H9 (cell line): ENCODE measurements around the gene ADH1B. TPM values are rescaled to one million over a fixed set of nuclear protein-coding genes. Genes with fewer than 3 reads are reported as not detected.

Experiments used
- DNase-seq: peaks from one replicate; pipeline ENCODE4 v3.0.0-alpha.2; 2017
- H2AFZ ChIP-seq: one replicate; pipeline ENCODE4 v1.6.1; 2013; ENCODE audit warnings: mild to moderate bottlenecking, low read length, control low read depth, moderate library complexity
- H2AK5ac ChIP-seq: 2 replicates; pipeline ENCODE4 v1.6.1; 2013; ENCODE audit warnings: low read length, control low read depth, mixed read lengths; ENCODE audit not compliant: insufficient read length
- H2BK120ac ChIP-seq: one replicate; pipeline ENCODE4 v1.6.1; 2013; ENCODE audit warnings: low read depth, mild to moderate bottlenecking, low read length, control low read depth, inconsistent platforms; ENCODE audit not compliant: poor library complexity, severe bottlenecking
- H2BK12ac ChIP-seq: 2 replicates; pipeline ENCODE4 v1.6.1; 2013; ENCODE audit warnings: low read length, control low read depth, mixed read lengths, low read depth; ENCODE audit not compliant: insufficient read length
- H2BK15ac ChIP-seq: 2 replicates; pipeline ENCODE4 v1.6.1; 2013; ENCODE audit warnings: low read depth, low read length, control low read depth
- H2BK20ac ChIP-seq: one replicate; pipeline ENCODE4 v1.6.1; 2013; ENCODE audit warnings: low read depth, mild to moderate bottlenecking, low read length, control low read depth, inconsistent platforms; ENCODE audit not compliant: poor library complexity, severe bottlenecking
- H2BK5ac ChIP-seq: 2 replicates; pipeline ENCODE4 v1.6.1; 2013; ENCODE audit warnings: low read length, control low read depth, mixed read lengths; ENCODE audit not compliant: insufficient read length
- H3K14ac ChIP-seq: 2 replicates; pipeline ENCODE4 v1.6.1; 2013; ENCODE audit warnings: low read length, control low read depth; ENCODE audit not compliant: insufficient read depth
- H3K18ac ChIP-seq: 2 replicates; pipeline ENCODE4 v1.6.1; 2013; ENCODE audit warnings: low read depth, mild to moderate bottlenecking, mixed read lengths, low read length, control low read depth; ENCODE audit not compliant: insufficient read length
- H3K23ac ChIP-seq: 2 replicates; pipeline ENCODE4 v1.6.1; 2013; ENCODE audit warnings: low read length, control low read depth, mixed read lengths, low read depth; ENCODE audit not compliant: insufficient read length
- H3K23me2 ChIP-seq: 2 replicates; pipeline ENCODE4 v1.6.1; 2013; ENCODE audit warnings: low read depth, mild to moderate bottlenecking, mixed read lengths, low read length, control low read depth; ENCODE audit not compliant: insufficient read length, poor library complexity, severe bottlenecking
- H3K27ac ChIP-seq: 2 replicates; pipeline ENCODE4 v1.5.1; 2013; ENCODE audit warnings: low read length, control low read depth, mixed read lengths, low read depth; ENCODE audit not compliant: insufficient read length
- H3K27me3 ChIP-seq: 2 replicates; pipeline ENCODE4 v1.6.1; 2013; ENCODE audit warnings: low read length, control low read depth, inconsistent platforms; ENCODE audit not compliant: insufficient read depth
- H3K4ac ChIP-seq: 2 replicates; pipeline ENCODE4 v1.6.1; 2013; ENCODE audit warnings: low read depth, mild to moderate bottlenecking, control low read depth, inconsistent platforms, low read length, moderate library complexity
- H3K4me1 ChIP-seq: 2 replicates; pipeline ENCODE4 v1.6.1; 2013; ENCODE audit warnings: low read length, control low read depth, inconsistent platforms; ENCODE audit not compliant: insufficient read depth
- H3K4me2 ChIP-seq: 2 replicates; pipeline ENCODE4 v1.6.1; 2013; ENCODE audit warnings: low read length, control low read depth, mixed read lengths; ENCODE audit not compliant: insufficient read length, insufficient read depth
- H3K56ac ChIP-seq: 2 replicates; pipeline ENCODE4 v1.6.1; 2013; ENCODE audit warnings: low read depth, mild to moderate bottlenecking, mixed read lengths, low read length, control low read depth; ENCODE audit not compliant: insufficient read length
- H3K79me1 ChIP-seq: 2 replicates; pipeline ENCODE4 v1.6.1; 2013; ENCODE audit warnings: low read depth, mild to moderate bottlenecking, moderate library complexity, low read length, control low read depth, inconsistent platforms; ENCODE audit not compliant: insufficient read depth, poor library complexity, severe bottlenecking
- H3K79me2 ChIP-seq: 2 replicates; pipeline ENCODE4 v1.6.1; 2013; ENCODE audit warnings: low read length, control low read depth, inconsistent platforms; ENCODE audit not compliant: insufficient read depth
- H3K9ac ChIP-seq: 2 replicates; pipeline ENCODE4 v1.6.1; 2013; ENCODE audit warnings: low read length, control low read depth, mixed read lengths; ENCODE audit not compliant: insufficient read length; ENCODE audit errors: extremely low read depth
- H3K9me3 ChIP-seq: one replicate; pipeline ENCODE4 v1.6.1; 2013; ENCODE audit warnings: low read depth, low read length, inconsistent platforms; ENCODE audit not compliant: control insufficient read depth
- H3T11ph ChIP-seq: one replicate; pipeline ENCODE4 v1.6.1; 2013; ENCODE audit warnings: mild to moderate bottlenecking, low read length, control low read depth, inconsistent platforms
- H4K20me1 ChIP-seq: one replicate; pipeline ENCODE4 v1.6.1; 2013; ENCODE audit not compliant: control insufficient read depth, insufficient read length, insufficient read depth
- H4K5ac ChIP-seq: 2 replicates; pipeline ENCODE4 v1.6.1; 2013; ENCODE audit warnings: low read depth, mild to moderate bottlenecking, mixed read lengths, low read length, control low read depth; ENCODE audit not compliant: insufficient read length
- H4K8ac ChIP-seq: replicated peaks from 2 replicates; pipeline ENCODE4 v1.6.1; 2013; ENCODE audit warnings: low read length, control low read depth, mixed read lengths, low read depth; ENCODE audit not compliant: insufficient read length
- H4K91ac ChIP-seq: 2 replicates; pipeline ENCODE4 v1.6.1; 2013; ENCODE audit warnings: low read depth, mild to moderate bottlenecking, moderate library complexity, mixed read lengths, low read length, control low read depth; ENCODE audit not compliant: insufficient read length
- H3K27ac Mint-ChIP-seq, 3 experiments: 2 replicates in 2 of 3; 3 replicates in 1 of 3; pipeline ENCODE4 v1.8.0; 2020 to 2021; ENCODE audit warnings: mixed read lengths in 3 of 3, mild to moderate bottlenecking in 1 of 3, moderate library complexity in 1 of 3
- H3K27me3 Mint-ChIP-seq: 2 replicates; pipeline ENCODE4 v1.8.0; 2021; ENCODE audit warnings: low read depth, mild to moderate bottlenecking, moderate library complexity, mixed read lengths
- H3K36me3 Mint-ChIP-seq, 3 experiments: 2 replicates in 2 of 3; 3 replicates in 1 of 3; pipeline ENCODE4 v1.8.0; 2020 to 2021; ENCODE audit warnings: low read depth in 3 of 3, mixed read lengths in 3 of 3; ENCODE audit not compliant: insufficient read depth in 1 of 3
- H3K4me1 Mint-ChIP-seq, 2 experiments: 2 replicates each; pipeline ENCODE4 v1.8.0; 2020; ENCODE audit warnings: mixed read lengths in 2 of 2
- H3K4me3 Mint-ChIP-seq, 2 experiments: 2 replicates in 1 of 2; 3 replicates in 1 of 2; pipeline ENCODE4 v1.8.0; 2020 to 2021; ENCODE audit warnings: mild to moderate bottlenecking in 2 of 2, mixed read lengths in 2 of 2, moderate library complexity in 1 of 2
- H3K9me3 Mint-ChIP-seq, 2 experiments: 2 replicates in 1 of 2; 3 replicates in 1 of 2; pipeline ENCODE4 v1.8.0; 2020; ENCODE audit warnings: mild to moderate bottlenecking in 2 of 2, mixed read lengths in 2 of 2, moderate library complexity in 1 of 2
- WGBS: extraction: QIAGEN DNeasy Blood & Tissue Kit; methylation state at CpG from one replicate; pipeline ENCODE4 v1.1.7; 2013; ENCODE audit warnings: missing lambda C conversion rate, low lambda C conversion rate, mixed read lengths; ENCODE audit not compliant: insufficient read length; ENCODE audit errors: extremely low coverage; 5-methylcytosine and 5-hydroxymethylcytosine counted together
- total RNA-seq: library from RNA; stranded (reverse); gene quantifications from 2 replicates; pipeline ENCODE4 v1.2.1, GENCODE V29; 2021
- TF ChIP-seq, protein P1 (sequence below): fragments of 200-600 bp; sonication (generic); conservative IDR thresholded peaks from 3 replicates; pipeline ENCODE4 v1.8.0; 2021; ENCODE audit warnings: antibody characterized with exemption, mild to moderate bottlenecking

The ADH1B gene
- total RNA-seq, 1 experiment from 2014 or later: not detected

DNA sequence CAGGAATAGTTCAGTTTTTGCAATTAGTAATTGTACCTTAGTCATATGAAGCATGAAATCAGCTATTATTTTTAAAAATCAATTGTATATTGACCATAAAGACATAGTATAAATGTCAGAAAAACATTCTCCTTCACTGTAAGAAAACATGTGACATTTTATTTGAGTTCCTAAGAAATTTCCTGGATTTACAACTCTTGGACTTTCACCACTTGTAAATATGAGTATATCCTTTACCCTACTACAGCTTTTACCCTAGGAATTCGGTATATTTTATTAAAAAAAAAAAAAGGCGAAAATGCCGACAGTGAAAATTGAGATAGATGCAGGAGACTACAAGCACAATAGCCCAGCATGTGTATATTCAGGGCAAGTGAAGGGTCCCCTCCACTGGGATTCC lies 45.3 kb downstream of the ADH1B start:
- Histone ChIP-seq H3K79me1 (no peaks in the 10 kb centered on the region), H3K9ac (no peak overlapping the region), H3K4me1 (no peaks in the 10 kb centered on the region), H3K9me3 (no peaks in the 10 kb centered on the region), H4K91ac (no peak overlapping the region), H3T11ph (no peak overlapping the region), H3K14ac (no peak overlapping the region), H3K27me3 (no peaks in the 10 kb centered on the region), H3K4me2 (no peak overlapping the region), H2AFZ (no peak overlapping the region), H4K5ac (no peak overlapping the region), H3K56ac (no peak overlapping the region), H3K23me2 (no peaks in the 10 kb centered on the region), H2BK20ac (no peak overlapping the region), H2BK120ac (no peak overlapping the region), H3K18ac (no peak overlapping the region), H3K4ac (no peak overlapping the region), H2AK5ac (no peak overlapping the region), H4K8ac (no peak overlapping the region), H4K20me1 (no peaks in the 10 kb centered on the region), H3K79me2 (no peaks in the 10 kb centered on the region), H2BK12ac (no peak overlapping the region), H3K27ac (no peak overlapping the region), H3K23ac (no peak overlapping the region), H2BK5ac (no peak overlapping the region), H2BK15ac (no peak overlapping the region)
- TF ChIP-seq, protein P1, sequence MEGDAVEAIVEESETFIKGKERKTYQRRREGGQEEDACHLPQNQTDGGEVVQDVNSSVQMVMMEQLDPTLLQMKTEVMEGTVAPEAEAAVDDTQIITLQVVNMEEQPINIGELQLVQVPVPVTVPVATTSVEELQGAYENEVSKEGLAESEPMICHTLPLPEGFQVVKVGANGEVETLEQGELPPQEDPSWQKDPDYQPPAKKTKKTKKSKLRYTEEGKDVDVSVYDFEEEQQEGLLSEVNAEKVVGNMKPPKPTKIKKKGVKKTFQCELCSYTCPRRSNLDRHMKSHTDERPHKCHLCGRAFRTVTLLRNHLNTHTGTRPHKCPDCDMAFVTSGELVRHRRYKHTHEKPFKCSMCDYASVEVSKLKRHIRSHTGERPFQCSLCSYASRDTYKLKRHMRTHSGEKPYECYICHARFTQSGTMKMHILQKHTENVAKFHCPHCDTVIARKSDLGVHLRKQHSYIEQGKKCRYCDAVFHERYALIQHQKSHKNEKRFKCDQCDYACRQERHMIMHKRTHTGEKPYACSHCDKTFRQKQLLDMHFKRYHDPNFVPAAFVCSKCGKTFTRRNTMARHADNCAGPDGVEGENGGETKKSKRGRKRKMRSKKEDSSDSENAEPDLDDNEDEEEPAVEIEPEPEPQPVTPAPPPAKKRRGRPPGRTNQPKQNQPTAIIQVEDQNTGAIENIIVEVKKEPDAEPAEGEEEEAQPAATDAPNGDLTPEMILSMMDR: no peak
- no peak overlapping the region for H3K4me3 Mint-ChIP-seq
- peaks cover 7 to 11% of the 10 kb centered on the region in 2 experiments for H3K4me1 Mint-ChIP-seq
- WGBS: no CpG with 5 or more reads among the region's 3 CpGs
- peaks cover 0 to 2% of the 10 kb centered on the region in 2 experiments; a peak in 1 of 5 replicates for H3K9me3 Mint-ChIP-seq
- H3K27me3 Mint-ChIP-seq: no peaks in the 10 kb centered on the region
- no peak overlapping the region for H3K27ac Mint-ChIP-seq
- no peak for DNase-seq
- peaks cover 0 to 4% (median 1%) of the 10 kb centered on the region in 3 experiments; a peak in 1 of 7 replicates for H3K36me3 Mint-ChIP-seq
